Measurements from ENCODE around the gene MLYCD. TPM values are rescaled to one million over a fixed set of nuclear protein-coding genes. Genes with fewer than 3 reads are reported as not detected.

The MLYCD gene
- total and polyA plus RNA-seq, 4 experiments from 2014 or later, result 0.81 to 11.1 (median 6.3) TPM

- Mint-ChIP-seq H3K27me3 (peaks cover 0 to 2% of the 10 kb centered on the region in 2 donors), H3K4me3 (no peak overlapping the region), H3K4me1 (no peaks in the 10 kb centered on the region), H3K9me3 (peaks cover 0 to 12% (median 6%) of the 10 kb centered on the region in 8 donors), H3K27ac (no peak overlapping the region), H3K36me3 (peaks cover 0 to under 1% of the 10 kb centered on the region in 2 donors)
- Histone ChIP-seq H3K27me3 (ENCODE audit: insufficient read depth, low read length) (no peaks in the 10 kb centered on the region), H3K27ac (ENCODE audit: low read depth, low read length) (no peak overlapping the region), H3K4me3 (ENCODE audit: low read length in 2 of 2) (no peak overlapping the region), H3K9me3 (ENCODE audit: control insufficient read depth in 1 of 2, low read length in 2 of 2) (no peaks in the 10 kb centered on the region), H3K4me1 (ENCODE audit: insufficient read depth, low read length) (no peaks in the 10 kb centered on the region), H3K36me3 (ENCODE audit: insufficient read depth, low read length) (no peaks in the 10 kb centered on the region)
- ChIA-PET CTCF (ENCODE audit: partially characterized antibody) (no interaction called here), POLR2A (ENCODE audit: partially characterized antibody) (no interaction called here)
- intact Hi-C loops (cut with micrococcal nuclease), result no loop called here
- DNase-seq, result no peak
Observed at GRCh38 chr16:83886199-83886971, 12.5 kb upstream of the MLYCD start.

- H3K27ac ChIP-seq (ENCODE audit: low read depth, low read length), result no peak overlapping the region
- peaks cover 0 to 16% (median 6%) of the 10 kb centered on the region in 8 donors for H3K9me3 Mint-ChIP-seq
- H3K4me3 ChIP-seq (ENCODE audit: low read length in 2 of 2), result no peak overlapping the region
- H3K27me3 Mint-ChIP-seq, result peaks cover 2% of the 10 kb centered on the region in 2 donors
- no peak overlapping the region for H3K4me3 Mint-ChIP-seq
- no peaks in the 10 kb centered on the region for H3K4me1 Mint-ChIP-seq
- no peaks in the 10 kb centered on the region for H3K36me3 ChIP-seq (ENCODE audit: insufficient read depth, low read length)
- ChIA-PET CTCF (ENCODE audit: partially characterized antibody) (no interaction called here), POLR2A (ENCODE audit: partially characterized antibody) (no interaction called here)
- H3K27me3 ChIP-seq (ENCODE audit: insufficient read depth, low read length), result no peaks in the 10 kb centered on the region
- no peak for DNase-seq
- H3K4me1 ChIP-seq (ENCODE audit: insufficient read depth, low read length), result no peaks in the 10 kb centered on the region
- H3K36me3 Mint-ChIP-seq, result peaks cover 0 to 4% of the 10 kb centered on the region in 2 donors
- no peak overlapping the region for H3K27ac Mint-ChIP-seq
- no peaks in the 10 kb centered on the region for H3K9me3 ChIP-seq (ENCODE audit: control insufficient read depth in 1 of 2, low read length in 2 of 2)
- intact Hi-C loops (cut with micrococcal nuclease), result no loop called here
Observed at GRCh38 chr16:83887080-83887479, 11.8 kb upstream of the MLYCD start.

- Histone ChIP-seq H3K4me3 (ENCODE audit: low read length in 2 of 2) (no peak overlapping the region), H3K36me3 (ENCODE audit: insufficient read depth, low read length) (no peaks in the 10 kb centered on the region), H3K27ac (ENCODE audit: low read depth, low read length) (no peak overlapping the region), H3K27me3 (ENCODE audit: insufficient read depth, low read length) (no peaks in the 10 kb centered on the region), H3K9me3 (ENCODE audit: control insufficient read depth in 1 of 2, low read length in 2 of 2) (no peaks in the 10 kb centered on the region), H3K4me1 (ENCODE audit: insufficient read depth, low read length) (no peaks in the 10 kb centered on the region)
- intact Hi-C loops (cut with micrococcal nuclease), result no loop called here
- Mint-ChIP-seq H3K4me3 (no peak overlapping the region), H3K9me3 (peaks cover 0 to 18% (median 7%) of the 10 kb centered on the region in 8 donors), H3K27ac (no peak overlapping the region), H3K27me3 (peaks cover 2% of the 10 kb centered on the region in 2 donors), H3K36me3 (peaks cover 0 to 4% of the 10 kb centered on the region in 2 donors), H3K4me1 (no peaks in the 10 kb centered on the region)
- DNase-seq, result no peak
- CTCF ChIA-PET (ENCODE audit: partially characterized antibody), result no interaction called here
- POLR2A ChIA-PET (ENCODE audit: partially characterized antibody), result no interaction called here
Observed at GRCh38 chr16:83887564-83887963, 11.4 kb upstream of the MLYCD start.

GRCh38 chr16:83888672-83889044 is 10.3 kb upstream of the MLYCD start:
- CTCF ChIA-PET (ENCODE audit: partially characterized antibody), result no interaction called here
- H3K4me1 ChIP-seq (ENCODE audit: insufficient read depth, low read length), result no peaks in the 10 kb centered on the region
- H3K27ac ChIP-seq (ENCODE audit: low read depth, low read length), result no peak overlapping the region
- Mint-ChIP-seq H3K36me3 (peaks cover 0 to 4% of the 10 kb centered on the region in 2 donors), H3K9me3 (peaks cover 0 to 19% (median 8%) of the 10 kb centered on the region in 8 donors), H3K4me3 (no peak overlapping the region), H3K4me1 (no peaks in the 10 kb centered on the region), H3K27ac (no peak overlapping the region), H3K27me3 (peaks cover 2 to 4% of the 10 kb centered on the region in 2 donors)
- no peaks in the 10 kb centered on the region for H3K27me3 ChIP-seq (ENCODE audit: insufficient read depth, low read length)
- H3K4me3 ChIP-seq (ENCODE audit: low read length in 2 of 2), result no peak overlapping the region
- no peaks in the 10 kb centered on the region for H3K9me3 ChIP-seq (ENCODE audit: control insufficient read depth in 1 of 2, low read length in 2 of 2)
- no peak for DNase-seq
- POLR2A ChIA-PET (ENCODE audit: partially characterized antibody), result interaction anchor here (0.6 kb wide), 1 partner anchor 869 kb away, joined by 3 read pairs; no protein-coding TSS in a partner anchor
- intact Hi-C loops (cut with micrococcal nuclease), result no loop called here
- no peaks in the 10 kb centered on the region for H3K36me3 ChIP-seq (ENCODE audit: insufficient read depth, low read length)

GRCh38 chr16:83890359-83890758 is 8.6 kb upstream of the MLYCD start:
- no peak overlapping the region for H3K4me3 ChIP-seq (ENCODE audit: low read length in 2 of 2)
- Mint-ChIP-seq H3K36me3 (peaks cover 0 to 4% of the 10 kb centered on the region in 2 donors), H3K27me3 (peaks cover 4% of the 10 kb centered on the region in 2 donors), H3K27ac (no peak overlapping the region), H3K4me3 (no peak overlapping the region), H3K4me1 (no peaks in the 10 kb centered on the region), H3K9me3 (peaks cover 0 to 19% (median 8%) of the 10 kb centered on the region in 8 donors)
- no peaks in the 10 kb centered on the region for H3K9me3 ChIP-seq (ENCODE audit: control insufficient read depth in 1 of 2, low read length in 2 of 2)
- ChIA-PET CTCF (ENCODE audit: partially characterized antibody) (no interaction called here), POLR2A (ENCODE audit: partially characterized antibody) (no interaction called here)
- no peaks in the 10 kb centered on the region for H3K36me3 ChIP-seq (ENCODE audit: insufficient read depth, low read length)
- intact Hi-C loops (cut with micrococcal nuclease), result no loop called here
- H3K27ac ChIP-seq (ENCODE audit: low read depth, low read length), result no peak overlapping the region
- no peaks in the 10 kb centered on the region for H3K27me3 ChIP-seq (ENCODE audit: insufficient read depth, low read length)
- H3K4me1 ChIP-seq (ENCODE audit: insufficient read depth, low read length), result no peaks in the 10 kb centered on the region
- DNase-seq, result no peak

GRCh38 chr16:83891742-83892141 is 7.2 kb upstream of the MLYCD start:
- Histone ChIP-seq H3K27me3 (ENCODE audit: insufficient read depth, low read length) (no peaks in the 10 kb centered on the region), H3K4me1 (ENCODE audit: insufficient read depth, low read length) (no peaks in the 10 kb centered on the region), H3K4me3 (ENCODE audit: low read length in 2 of 2) (no peak overlapping the region), H3K9me3 (ENCODE audit: control insufficient read depth in 1 of 2, low read length in 2 of 2) (no peaks in the 10 kb centered on the region), H3K36me3 (ENCODE audit: insufficient read depth, low read length) (no peaks in the 10 kb centered on the region), H3K27ac (ENCODE audit: low read depth, low read length) (no peak overlapping the region)
- POLR2A ChIA-PET (ENCODE audit: partially characterized antibody), result no interaction called here
- Mint-ChIP-seq H3K9me3 (peaks cover 0 to 19% (median 8%) of the 10 kb centered on the region in 8 donors), H3K36me3 (peaks cover 0 to 4% of the 10 kb centered on the region in 2 donors), H3K4me1 (no peaks in the 10 kb centered on the region), H3K27ac (no peak overlapping the region), H3K27me3 (peaks cover 4% of the 10 kb centered on the region in 2 donors), H3K4me3 (no peak overlapping the region)
- no peak for DNase-seq
- intact Hi-C loops (cut with micrococcal nuclease), result no loop called here
- CTCF ChIA-PET (ENCODE audit: partially characterized antibody), result no interaction called here

- Mint-ChIP-seq H3K27ac (no peak overlapping the region), H3K9me3 (peaks cover 0 to 17% (median 8%) of the 10 kb centered on the region in 8 donors), H3K4me3 (no peak overlapping the region), H3K4me1 (peaks cover 10 to 14% (median 13%) of the 10 kb centered on the region in 4 donors), H3K27me3 (peaks cover 4% of the 10 kb centered on the region in 2 donors), H3K36me3 (peaks cover 2 to 4% of the 10 kb centered on the region in 2 donors)
- no peak for DNase-seq
- CTCF ChIA-PET (ENCODE audit: partially characterized antibody), result no interaction called here
- no peak overlapping the region for H3K4me3 ChIP-seq (ENCODE audit: low read length in 2 of 2)
- intact Hi-C loops (cut with micrococcal nuclease), result loop anchor here (5.0 kb wide), 1 partner anchor 68 kb away; no protein-coding TSS in a partner anchor
- no peaks in the 10 kb centered on the region for H3K9me3 ChIP-seq (ENCODE audit: control insufficient read depth in 1 of 2, low read length in 2 of 2)
- peaks cover 13% of the 10 kb centered on the region for H3K4me1 ChIP-seq (ENCODE audit: insufficient read depth, low read length)
- POLR2A ChIA-PET (ENCODE audit: partially characterized antibody), result no interaction called here
- H3K36me3 ChIP-seq (ENCODE audit: insufficient read depth, low read length), result no peaks in the 10 kb centered on the region
- H3K27ac ChIP-seq (ENCODE audit: low read depth, low read length), result no peak overlapping the region
- H3K27me3 ChIP-seq (ENCODE audit: insufficient read depth, low read length), result no peaks in the 10 kb centered on the region
Observed at GRCh38 chr16:83895243-83895642, 3.7 kb upstream of the MLYCD start.
